Measurements from ENCODE around the gene SRBD1.

SRBD1 gene

GRCh38 chr2:45353879-45354278 lies 257.2 kb downstream of the SRBD1 start:
- DNase-seq = no peak

DNA sequence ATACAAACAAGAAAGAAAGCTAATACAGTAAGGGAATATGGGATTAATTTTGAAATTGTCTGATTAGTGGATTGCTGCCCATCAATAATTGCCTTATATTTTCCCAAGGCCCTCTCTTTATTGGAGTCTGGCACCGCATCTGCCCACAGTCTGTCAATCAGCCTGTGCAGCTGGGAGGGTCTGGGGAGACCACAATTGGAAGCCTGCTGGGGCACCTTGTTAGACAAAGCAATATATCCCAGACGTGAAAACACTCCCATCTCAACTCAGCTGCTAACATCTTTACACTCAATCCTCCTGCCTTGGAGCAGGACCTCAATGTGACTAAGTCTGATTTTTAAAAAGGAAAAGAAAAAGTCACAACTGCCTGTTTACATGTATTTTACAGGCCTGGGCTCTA lies 258.6 kb downstream of the SRBD1 start:
- no peak for DNase-seq

DNA sequence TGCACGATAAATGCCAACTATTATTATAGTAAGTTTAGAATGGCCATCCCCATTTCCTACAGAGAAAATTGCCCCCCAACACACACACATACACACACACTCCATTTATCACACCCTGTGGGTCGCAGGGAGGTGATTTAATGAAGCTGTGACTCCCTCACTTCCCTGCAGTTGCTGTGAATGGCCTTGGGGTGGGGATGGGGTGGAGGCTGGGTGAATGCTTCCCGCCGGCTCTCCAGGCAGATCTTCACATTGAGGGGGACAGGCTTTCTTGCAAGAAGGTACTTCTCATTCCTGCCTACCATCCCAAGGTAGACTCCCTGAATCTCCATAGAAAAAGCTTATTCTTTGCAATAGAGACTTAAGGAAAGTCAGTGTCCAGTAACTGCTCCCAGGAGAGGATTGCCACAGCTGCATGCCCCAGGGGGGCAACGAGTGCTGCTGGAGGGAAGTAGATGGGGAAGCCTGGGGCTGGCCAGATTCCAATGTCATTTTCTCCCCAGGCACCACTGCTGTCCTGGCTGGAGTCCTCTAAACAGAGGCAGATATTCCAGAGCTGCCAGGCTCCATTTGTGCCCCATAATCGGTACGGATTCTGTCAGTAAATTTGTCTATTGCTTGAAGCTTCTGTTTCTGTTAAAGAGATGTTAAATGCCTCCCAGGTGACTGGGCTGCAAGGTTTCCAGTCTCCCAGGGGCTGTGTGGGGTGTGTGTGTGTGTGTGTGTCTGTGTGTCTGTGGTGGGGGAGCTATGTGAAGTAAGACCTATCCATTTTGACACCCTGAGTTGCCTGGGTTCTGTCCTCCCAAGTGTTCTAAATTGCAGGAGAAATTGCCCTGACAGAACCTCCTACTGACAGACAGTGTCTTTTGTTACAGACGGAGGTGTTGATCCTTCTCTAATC lies 265.5 kb downstream of the SRBD1 start:
- no peak for DNase-seq

DNA sequence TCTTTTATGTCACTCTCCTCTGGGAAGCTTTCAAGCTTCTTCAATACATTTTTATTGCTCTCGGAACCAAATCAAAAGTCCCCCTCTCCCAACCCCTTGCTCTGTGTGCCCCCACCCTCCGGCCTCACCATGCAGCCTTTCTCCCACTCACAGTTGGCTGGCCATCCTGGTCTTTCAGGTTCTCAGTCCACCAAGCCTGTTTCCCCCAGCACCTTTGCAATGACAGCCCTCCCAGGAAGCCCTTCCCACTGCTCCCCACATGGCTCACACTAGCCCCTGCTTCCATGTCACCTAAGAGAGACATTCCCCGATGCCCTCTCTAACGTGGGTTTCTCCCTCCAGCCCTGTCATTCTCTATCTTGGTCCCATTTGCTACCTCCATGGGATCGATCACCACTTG lies 266.6 kb downstream of the SRBD1 start:
- no peak for DNase-seq

DNA sequence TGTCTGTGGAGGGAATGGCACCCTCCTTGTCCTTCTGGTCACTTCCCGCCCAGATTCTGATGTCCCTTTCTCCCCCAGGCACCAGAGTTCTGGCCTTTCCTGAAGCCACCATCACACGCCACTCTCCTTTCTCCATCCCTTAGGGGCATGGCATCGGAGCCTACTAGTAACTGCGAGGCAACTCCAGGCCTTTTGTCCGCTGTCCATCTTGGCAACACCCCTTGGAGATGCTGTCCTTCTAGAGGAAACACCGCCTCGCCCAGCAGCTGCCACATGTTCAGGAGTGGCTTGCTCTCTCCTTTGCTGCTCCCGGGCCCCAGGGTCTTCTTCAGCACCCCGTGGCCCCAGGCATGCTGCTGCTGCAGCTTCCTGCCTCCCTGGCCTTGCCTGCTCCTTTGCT lies 267.0 kb downstream of the SRBD1 start:
- DNase-seq = no peak

DNA sequence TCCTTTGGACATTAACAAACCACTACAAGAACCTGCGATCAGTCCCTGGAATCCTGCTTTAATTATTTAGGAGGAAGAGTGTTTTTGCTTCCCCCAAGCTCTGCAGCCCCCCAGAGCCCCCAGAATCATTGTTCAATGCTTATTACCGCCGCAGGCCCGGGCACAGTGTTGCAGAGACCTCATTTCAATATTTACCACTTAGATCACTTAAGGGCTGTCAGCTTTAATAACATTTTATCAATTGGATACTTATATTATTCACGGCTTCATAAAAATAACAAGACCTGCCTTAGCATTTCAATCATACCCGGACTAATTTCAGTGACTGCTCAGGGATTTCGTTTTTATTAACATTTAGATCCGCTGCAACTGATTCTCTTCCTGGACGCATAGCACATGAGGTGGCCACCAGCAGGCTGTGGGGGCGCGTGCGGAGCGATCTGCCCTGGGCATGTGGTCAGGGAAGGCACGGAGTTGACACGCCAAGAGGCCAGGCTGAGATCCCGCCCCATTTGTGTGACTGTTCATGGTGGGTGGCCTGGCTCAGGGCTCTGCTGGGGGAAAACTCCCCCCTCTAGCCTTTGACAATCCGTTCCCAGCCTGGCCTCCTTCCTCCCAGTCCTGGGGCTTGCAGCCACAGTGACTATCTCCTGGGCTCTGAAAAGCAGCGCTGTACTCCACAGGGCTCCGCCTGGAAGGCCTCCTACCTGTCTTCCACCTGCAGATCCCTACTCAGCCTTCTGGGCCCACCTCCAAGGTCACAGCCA lies 267.6 kb downstream of the SRBD1 start:
- DNase-seq = no peak

DNA sequence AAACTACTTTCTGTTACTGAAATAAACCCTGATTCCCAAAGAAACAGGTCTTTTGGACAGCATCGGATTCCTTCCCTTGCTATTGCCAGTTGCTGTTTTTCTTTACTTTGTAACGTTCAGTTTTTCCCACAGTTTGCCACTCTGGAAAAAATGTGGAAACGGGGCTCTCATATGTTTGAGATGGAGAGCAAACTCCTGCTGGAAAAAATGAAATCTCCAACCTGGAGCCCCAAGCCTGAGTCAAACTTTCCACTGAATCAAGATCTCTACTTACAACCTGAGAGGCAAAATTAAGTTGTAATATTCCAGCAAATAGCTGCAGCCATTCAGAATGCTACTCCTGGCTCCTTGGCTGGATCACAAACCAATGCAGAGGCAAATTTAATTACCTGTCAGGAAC lies 270.7 kb downstream of the SRBD1 start:
- no peak for DNase-seq

DNA sequence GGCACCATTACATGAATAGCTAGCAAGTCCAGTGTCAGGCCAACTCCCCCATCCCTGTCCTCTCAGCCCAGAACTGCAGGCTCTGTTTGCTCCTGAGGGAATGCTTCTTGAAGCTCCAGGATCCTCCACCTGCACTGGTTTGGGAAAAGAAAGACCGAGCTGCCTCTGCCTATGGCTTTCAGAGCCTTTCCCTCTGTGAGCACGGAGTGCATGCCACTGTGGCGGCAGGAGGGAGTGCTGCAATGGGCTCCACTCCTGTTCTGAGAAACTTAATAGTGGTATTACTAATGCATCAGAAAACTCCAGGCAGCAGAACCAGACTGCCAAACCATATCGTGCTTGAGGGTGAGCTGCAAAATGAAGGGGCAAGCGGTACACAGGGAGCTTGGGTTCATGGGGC lies 271.8 kb downstream of the SRBD1 start:
- no peak for DNase-seq
